Panc1 (cell line): ENCODE measurements around the gene TUFT1. TPM values are rescaled to one million over a fixed set of nuclear protein-coding genes. Genes with fewer than 3 reads are reported as not detected.
A peak's percentile ranks its signal among the peaks of the same experiment; 100 is the strongest.

Experiments
- ATAC-seq: fragments of 200-7000 bp; cut with Tn5 transposase; 2 replicates; pipeline ENCODE4 v1.9.1; 2020; ENCODE audit warnings: mild to moderate bottlenecking, moderate library complexity
- BruUV-seq: library from RNA; stranded (reverse); fragments of 400-500 nt; replicated peaks from 2 replicates; lab custom pipeline; 2021; lab: Mats Ljungman, UMichigan
- CTCF ChIA-PET: fragments of 300-600 bp; sonication (Branson Sonifier 250); formaldehyde crosslinking; loops from one replicate; lab custom pipeline; 2022; ENCODE audit warnings: antibody characterized with exemption; lab: Charles Lee
- POLR2A ChIA-PET: fragments of 300-600 bp; sonication (Branson Sonifier 250); formaldehyde crosslinking; loops from one replicate; lab custom pipeline; 2022; ENCODE audit warnings: antibody characterized with exemption; lab: Charles Lee
- DNase-seq: peaks from one replicate; pipeline ENCODE4 v3.0.0-alpha.2; 2010; ENCODE audit warnings: low read depth, low spot score
- H3K27ac ChIP-seq: 2 replicates; pipeline ENCODE4 v1.5.1; 2011; ENCODE audit warnings: mild to moderate bottlenecking, low read length, inconsistent platforms
- H3K27me3 ChIP-seq: fragments of 200-500 bp; sonication (Bioruptor generic); 2 replicates; pipeline ENCODE4 v1.6.0; 2014; ENCODE audit warnings: low read length, inconsistent platforms; ENCODE audit not compliant: control insufficient read depth, insufficient read depth
- H3K36me3 ChIP-seq: fragments of 200-500 bp; sonication (Bioruptor generic); 2 replicates; pipeline ENCODE4 v1.5.1; 2014; ENCODE audit warnings: inconsistent platforms, mild to moderate bottlenecking, low read length, moderate library complexity; ENCODE audit not compliant: control insufficient read depth, insufficient read depth
- H3K4me1 ChIP-seq: 2 replicates; pipeline ENCODE4 v1.5.1; 2011; ENCODE audit warnings: inconsistent platforms, mild to moderate bottlenecking, low read length, moderate library complexity; ENCODE audit not compliant: control insufficient read depth, insufficient read depth
- H3K4me3 ChIP-seq, 2 experiments: 2 replicates each; pipeline ENCODE4 v1.5.1; 2011 to 2012; ENCODE audit warnings: low read depth in 2 of 2, low read length in 2 of 2, mild to moderate bottlenecking in 2 of 2, inconsistent platforms in 1 of 2, moderate library complexity in 1 of 2
- H3K9me3 ChIP-seq: fragments of 200-500 bp; sonication (Bioruptor generic); 2 replicates; pipeline ENCODE4 v1.5.1; 2014; ENCODE audit warnings: low read depth, mild to moderate bottlenecking, inconsistent platforms, low read length, moderate library complexity; ENCODE audit not compliant: control insufficient read depth, insufficient read depth
- POLR2AphosphoS5 ChIP-seq: IDR thresholded peaks from 2 replicates; pipeline ENCODE4 v1.6.1; 2012; ENCODE audit warnings: mild to moderate bottlenecking, low read depth, low read length, moderate library complexity
- SIN3A ChIP-seq: IDR thresholded peaks from 2 replicates; pipeline ENCODE4 v1.6.1; 2012; ENCODE audit warnings: low read depth, mild to moderate bottlenecking, low read length, moderate library complexity, borderline replicate concordance; ENCODE audit not compliant: insufficient read depth
- TCF7L2 ChIP-seq: IDR thresholded peaks from 2 replicates; pipeline ENCODE4 v1.6.1; 2011; ENCODE audit warnings: mild to moderate bottlenecking, low read depth, low read length, inconsistent platforms
- in situ Hi-C: cut with HindIII; loops from 2 replicates; pipeline ENCODE4 v1.10.0; 2016; ENCODE audit warnings: low sequenced_read_pairs, low pct_unique_long_range_greater_than_20kb
- intact Hi-C: fragments of 100-400 bp; cut with micrococcal nuclease; formaldehyde crosslinking; loops from one replicate; pipeline ENCODE4 v1.10.0; 2022; ENCODE audit not compliant: unreplicated experiment
- total RNA-seq: library from RNA; stranded (reverse); gene quantifications from one replicate; pipeline ENCODE4 v1.2.1, GENCODE V29; 2021; ENCODE audit not compliant: unreplicated experiment
- TF ChIP-seq, protein P1 (sequence below), 2 experiments: IDR thresholded peaks; 2 replicates each; pipeline ENCODE4 v1.6.1; 2011 to 2012; ENCODE audit warnings: low read depth in 2 of 2, control low read depth in 1 of 2, low read length in 1 of 2, mild to moderate bottlenecking in 1 of 2, moderate library complexity in 1 of 2; ENCODE audit not compliant: insufficient read depth in 1 of 2
- TF ChIP-seq, protein P2 (sequence below): fragments of 450-650 bp; IDR thresholded peaks from 2 replicates; pipeline ENCODE4 v1.5.1; 2017; ENCODE audit warnings: mild to moderate bottlenecking

Gene TUFT1
- total RNA-seq, 1 experiment from 2014 or later, result 66.4 TPM

DNA sequence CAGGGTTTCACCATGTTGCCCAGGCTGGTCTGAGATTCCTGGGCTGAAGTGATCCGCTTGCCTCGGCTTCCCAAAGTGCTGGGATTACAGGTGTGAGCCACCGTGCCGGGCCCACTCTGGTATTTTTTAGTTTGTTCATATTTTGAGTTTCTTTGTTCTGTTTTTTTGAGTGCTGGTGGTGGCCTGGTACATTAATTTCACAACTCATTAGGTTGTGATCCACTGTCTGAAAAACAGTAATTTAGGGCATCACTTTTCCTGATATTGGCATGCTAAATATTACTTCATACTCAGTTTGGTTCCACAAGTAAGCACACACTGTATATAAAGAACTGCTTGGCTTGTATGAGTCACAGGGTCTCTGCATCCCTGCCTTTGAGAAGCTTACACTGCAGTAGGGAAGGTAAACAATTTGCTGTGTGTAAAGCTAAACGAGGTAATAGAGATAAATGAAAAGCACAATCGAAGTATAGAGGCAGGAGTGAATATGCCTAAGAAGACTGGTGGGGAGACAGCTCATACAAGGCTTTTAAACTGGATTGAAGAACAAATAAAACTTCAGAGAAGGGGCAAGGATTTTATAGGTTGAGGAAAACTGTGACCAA is 79.5 kb downstream of the TUFT1 start:
- ATAC-seq (peak; percentile 85), DNase-seq (no peak)
- Histone ChIP-seq H3K9me3 (no peaks in the 10 kb centered on the region), H3K4me1 (peaks cover 62% of the 10 kb centered on the region), H3K27ac (peak overlapping the region; percentile 77), H3K4me3 (no peak overlapping the region), H3K27me3 (no peaks in the 10 kb centered on the region), H3K36me3 (no peaks in the 10 kb centered on the region)
- TF ChIP-seq TCF7L2, result no peak
- TF ChIP-seq, protein P1, sequence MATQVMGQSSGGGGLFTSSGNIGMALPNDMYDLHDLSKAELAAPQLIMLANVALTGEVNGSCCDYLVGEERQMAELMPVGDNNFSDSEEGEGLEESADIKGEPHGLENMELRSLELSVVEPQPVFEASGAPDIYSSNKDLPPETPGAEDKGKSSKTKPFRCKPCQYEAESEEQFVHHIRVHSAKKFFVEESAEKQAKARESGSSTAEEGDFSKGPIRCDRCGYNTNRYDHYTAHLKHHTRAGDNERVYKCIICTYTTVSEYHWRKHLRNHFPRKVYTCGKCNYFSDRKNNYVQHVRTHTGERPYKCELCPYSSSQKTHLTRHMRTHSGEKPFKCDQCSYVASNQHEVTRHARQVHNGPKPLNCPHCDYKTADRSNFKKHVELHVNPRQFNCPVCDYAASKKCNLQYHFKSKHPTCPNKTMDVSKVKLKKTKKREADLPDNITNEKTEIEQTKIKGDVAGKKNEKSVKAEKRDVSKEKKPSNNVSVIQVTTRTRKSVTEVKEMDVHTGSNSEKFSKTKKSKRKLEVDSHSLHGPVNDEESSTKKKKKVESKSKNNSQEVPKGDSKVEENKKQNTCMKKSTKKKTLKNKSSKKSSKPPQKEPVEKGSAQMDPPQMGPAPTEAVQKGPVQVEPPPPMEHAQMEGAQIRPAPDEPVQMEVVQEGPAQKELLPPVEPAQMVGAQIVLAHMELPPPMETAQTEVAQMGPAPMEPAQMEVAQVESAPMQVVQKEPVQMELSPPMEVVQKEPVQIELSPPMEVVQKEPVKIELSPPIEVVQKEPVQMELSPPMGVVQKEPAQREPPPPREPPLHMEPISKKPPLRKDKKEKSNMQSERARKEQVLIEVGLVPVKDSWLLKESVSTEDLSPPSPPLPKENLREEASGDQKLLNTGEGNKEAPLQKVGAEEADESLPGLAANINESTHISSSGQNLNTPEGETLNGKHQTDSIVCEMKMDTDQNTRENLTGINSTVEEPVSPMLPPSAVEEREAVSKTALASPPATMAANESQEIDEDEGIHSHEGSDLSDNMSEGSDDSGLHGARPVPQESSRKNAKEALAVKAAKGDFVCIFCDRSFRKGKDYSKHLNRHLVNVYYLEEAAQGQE (IDR thresholded peaks at IDR 0.05; ENCODE audit: insufficient read depth in 1 of 2, low read depth in 2 of 2, low read length in 1 of 2), result no peak
- no peak for TF ChIP-seq POLR2AphosphoS5
- TF ChIP-seq, protein P2, sequence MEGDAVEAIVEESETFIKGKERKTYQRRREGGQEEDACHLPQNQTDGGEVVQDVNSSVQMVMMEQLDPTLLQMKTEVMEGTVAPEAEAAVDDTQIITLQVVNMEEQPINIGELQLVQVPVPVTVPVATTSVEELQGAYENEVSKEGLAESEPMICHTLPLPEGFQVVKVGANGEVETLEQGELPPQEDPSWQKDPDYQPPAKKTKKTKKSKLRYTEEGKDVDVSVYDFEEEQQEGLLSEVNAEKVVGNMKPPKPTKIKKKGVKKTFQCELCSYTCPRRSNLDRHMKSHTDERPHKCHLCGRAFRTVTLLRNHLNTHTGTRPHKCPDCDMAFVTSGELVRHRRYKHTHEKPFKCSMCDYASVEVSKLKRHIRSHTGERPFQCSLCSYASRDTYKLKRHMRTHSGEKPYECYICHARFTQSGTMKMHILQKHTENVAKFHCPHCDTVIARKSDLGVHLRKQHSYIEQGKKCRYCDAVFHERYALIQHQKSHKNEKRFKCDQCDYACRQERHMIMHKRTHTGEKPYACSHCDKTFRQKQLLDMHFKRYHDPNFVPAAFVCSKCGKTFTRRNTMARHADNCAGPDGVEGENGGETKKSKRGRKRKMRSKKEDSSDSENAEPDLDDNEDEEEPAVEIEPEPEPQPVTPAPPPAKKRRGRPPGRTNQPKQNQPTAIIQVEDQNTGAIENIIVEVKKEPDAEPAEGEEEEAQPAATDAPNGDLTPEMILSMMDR, result no peak
- no peak for TF ChIP-seq SIN3A
- ChIA-PET CTCF (no interaction called here), POLR2A (interaction anchor here (0.6 to 1.0 kb wide), 3 partner anchors 14 to 277 kb away, joined by 3 to 4 read pairs (median 3); no protein-coding TSS in a partner anchor)
- in situ Hi-C loops (no loop called here), intact Hi-C loops (no loop called here)
- TSS peak; percentile 21 for BruUV-seq

DNA sequence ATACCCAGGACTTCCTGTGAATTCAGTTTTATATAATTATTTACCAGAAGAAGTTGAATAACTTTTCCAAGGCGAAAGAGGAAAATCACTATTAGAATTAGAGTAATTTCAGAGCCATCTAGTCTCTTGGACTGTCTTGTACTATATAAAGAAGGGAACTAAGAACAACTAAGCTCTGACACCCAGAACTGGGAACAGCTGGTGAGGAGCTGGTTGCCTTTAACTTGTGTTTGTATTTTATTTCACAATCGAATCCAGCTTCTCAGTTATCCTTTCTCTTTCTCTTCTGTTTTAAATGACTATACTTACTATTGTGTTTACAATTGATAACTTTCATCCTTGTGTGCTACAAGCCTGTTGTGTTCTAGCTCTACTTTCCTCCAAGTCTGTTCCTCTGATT is 80.2 kb downstream of the TUFT1 start:
- intact Hi-C loops, result no loop called here
- POLR2A ChIA-PET, result interaction anchor here (0.6 to 1.0 kb wide), 3 partner anchors 15 to 176 kb away, joined by 3 read pairs; no protein-coding TSS in a partner anchor
- H3K27ac ChIP-seq, result peak overlapping the region; percentile 77

More for the DNA sequence above, 80.2 kb downstream of the TUFT1 start:
- H3K27me3 ChIP-seq, result no peaks in the 10 kb centered on the region
- BruUV-seq, result no TSS peak
- peak overlapping the region in 1 of 2 experiments; percentile 19; a peak in 1 of 4 replicates for H3K4me3 ChIP-seq
- CTCF ChIA-PET, result interaction anchor here (0.6 kb wide), 1 partner anchor 17 kb away, joined by 4 read pairs; no protein-coding TSS in a partner anchor
- in situ Hi-C loops, result no loop called here
- no peaks in the 10 kb centered on the region for H3K36me3 ChIP-seq
- no peaks in the 10 kb centered on the region for H3K9me3 ChIP-seq
- DNase-seq, result no peak
- TF ChIP-seq, protein P2, result no peak
- TF ChIP-seq, protein P1 (IDR thresholded peaks at IDR 0.05; ENCODE audit: insufficient read depth in 1 of 2, low read depth in 2 of 2, low read length in 1 of 2), result no peak
- no peak for TF ChIP-seq TCF7L2
- no peak for TF ChIP-seq POLR2AphosphoS5
- no peak for TF ChIP-seq SIN3A
- H3K4me1 ChIP-seq, result peaks cover 60% of the 10 kb centered on the region
- no peak for ATAC-seq
